IMR-90 (cell line): ENCODE data around the gene SEZ6L2. TPM values are rescaled to one million over a fixed set of nuclear protein-coding genes. Genes with fewer than 3 reads are reported as not detected.

Experiments
- ATAC-seq: fragments of 200-7000 bp; cut with Tn5 transposase; 2 replicates; pipeline ENCODE4 v1.9.1; 2020; ENCODE audit warnings: low read depth, mild to moderate bottlenecking, moderate library complexity
- BruUV-seq: library from RNA; stranded (reverse); fragments of 400-500 nt; replicated peaks from 2 replicates; lab custom pipeline; 2021; lab: Mats Ljungman, UMichigan
- CTCF ChIA-PET: fragments of 300-600 bp; formaldehyde crosslinking; extraction: SDS; loops from one replicate; lab custom pipeline; 2021; ENCODE audit warnings: antibody characterized with exemption; lab: Yijun Ruan, JAX
- POLR2A ChIA-PET: fragments of 300-600 bp; sonication (Branson Sonifier 250); formaldehyde crosslinking; loops from one replicate; lab custom pipeline; 2022; ENCODE audit warnings: antibody characterized with exemption; ENCODE audit not compliant: unreplicated experiment; lab: Charles Lee
- DNase-seq: peaks from one replicate; pipeline ENCODE4 v3.0.0; 2013
- H2AFZ ChIP-seq: replicated peaks from 2 replicates; pipeline ENCODE3; 2013; ENCODE audit warnings: low read length, mild to moderate bottlenecking; ENCODE audit not compliant: poor library complexity
- H2AK5ac ChIP-seq: 2 replicates; pipeline ENCODE4 v1.6.1; 2013; ENCODE audit warnings: low read depth, low read length, inconsistent platforms
- H2AK9ac ChIP-seq: replicated peaks from 2 replicates; pipeline ENCODE3; 2013; ENCODE audit warnings: mild to moderate bottlenecking, low read depth, low read length, moderate library complexity; ENCODE audit not compliant: poor library complexity
- H2BK120ac ChIP-seq: 2 replicates; pipeline ENCODE4 v1.6.1; 2013; ENCODE audit warnings: low read depth, low read length, inconsistent platforms
- H2BK15ac ChIP-seq: 3 replicates; pipeline ENCODE4 v1.6.1; 2013; ENCODE audit warnings: low read depth, low read length, inconsistent platforms
- H2BK20ac ChIP-seq: 2 replicates; pipeline ENCODE4 v1.6.1; 2013; ENCODE audit warnings: low read depth, mild to moderate bottlenecking, inconsistent platforms, low read length, moderate library complexity
- H2BK5ac ChIP-seq: 2 replicates; pipeline ENCODE4 v1.6.1; 2013; ENCODE audit warnings: mild to moderate bottlenecking, low read depth, low read length, inconsistent platforms; ENCODE audit not compliant: poor library complexity, severe bottlenecking
- H3K14ac ChIP-seq: replicated peaks from 2 replicates; pipeline ENCODE4 v1.6.1; 2013; ENCODE audit warnings: low read depth, low read length, inconsistent platforms
- H3K18ac ChIP-seq: 2 replicates; pipeline ENCODE4 v1.6.1; 2013; ENCODE audit warnings: low read depth, low read length, control low read depth
- H3K23ac ChIP-seq: 2 replicates; pipeline ENCODE4 v1.6.1; 2013; ENCODE audit warnings: low read depth, low read length, inconsistent platforms
- H3K27ac ChIP-seq: 2 replicates; pipeline ENCODE4 v1.5.1; 2013; ENCODE audit warnings: mild to moderate bottlenecking, control low read depth, low read length; ENCODE audit not compliant: insufficient read depth
- H3K27me3 ChIP-seq: 2 replicates; pipeline ENCODE4 v1.6.1; 2013; ENCODE audit warnings: low read length; ENCODE audit not compliant: control insufficient read depth, insufficient read depth
- H3K36me3 ChIP-seq: 2 replicates; pipeline ENCODE4 v1.6.1; 2013; ENCODE audit warnings: low read length, mixed read lengths; ENCODE audit not compliant: control insufficient read depth, insufficient read depth
- H3K4ac ChIP-seq: 2 replicates; pipeline ENCODE4 v1.6.1; 2013; ENCODE audit warnings: low read depth, low read length, inconsistent platforms
- H3K4me1 ChIP-seq: 2 replicates; pipeline ENCODE4 v1.6.1; 2013; ENCODE audit warnings: low read length, mixed read lengths; ENCODE audit not compliant: control insufficient read depth, insufficient read depth
- H3K4me2 ChIP-seq: 2 replicates; pipeline ENCODE4 v1.6.1; 2013; ENCODE audit warnings: low read depth, mild to moderate bottlenecking, control low read depth, low read length, moderate library complexity
- H3K4me3 ChIP-seq: 2 replicates; pipeline ENCODE4 v1.5.1; 2013; ENCODE audit warnings: low read depth, mild to moderate bottlenecking, control low read depth, low read length, moderate library complexity; ENCODE audit not compliant: insufficient read depth
- H3K56ac ChIP-seq: 2 replicates; pipeline ENCODE4 v1.6.1; 2013; ENCODE audit warnings: low read length, inconsistent platforms; ENCODE audit not compliant: insufficient read depth; ENCODE audit errors: extremely low read depth
- H3K79me1 ChIP-seq, 2 experiments: 2 replicates each; pipeline ENCODE4 v1.6.1; 2013; ENCODE audit warnings: low read length in 2 of 2, inconsistent platforms in 1 of 2, low read depth in 1 of 2
- H3K9ac ChIP-seq: 2 replicates; pipeline ENCODE4 v1.6.1; 2013; ENCODE audit warnings: low read depth, low read length, control low read depth
- H3K9me1 ChIP-seq: 2 replicates; pipeline ENCODE4 v1.6.1; 2013; ENCODE audit warnings: low read length, inconsistent platforms; ENCODE audit not compliant: insufficient read depth
- H3K9me3 ChIP-seq: 2 replicates; pipeline ENCODE4 v1.6.1; 2013; ENCODE audit warnings: low read length; ENCODE audit not compliant: control insufficient read depth, insufficient read depth
- H4K20me1 ChIP-seq: 2 replicates; pipeline ENCODE4 v1.6.1; 2013; ENCODE audit warnings: low read length, inconsistent platforms; ENCODE audit not compliant: insufficient read depth
- H4K5ac ChIP-seq: 2 replicates; pipeline ENCODE4 v1.6.1; 2013; ENCODE audit warnings: mild to moderate bottlenecking, low read depth, low read length, control low read depth
- H4K8ac ChIP-seq, 2 experiments: 2 replicates each; pipeline ENCODE4 v1.6.1; 2013; ENCODE audit warnings: low read depth in 2 of 2, low read length in 2 of 2, control low read depth in 1 of 2, inconsistent platforms in 1 of 2
- H4K91ac ChIP-seq: 2 replicates; pipeline ENCODE4 v1.6.1; 2013; ENCODE audit warnings: low read depth, low read length, inconsistent platforms; ENCODE audit not compliant: insufficient read depth
- CEBPB ChIP-seq: IDR thresholded peaks from 2 replicates; pipeline ENCODE4 v1.6.1; 2012; ENCODE audit warnings: low read depth, low read length, improper control_type of control experiment
- CTCF ChIP-seq: conservative IDR thresholded peaks from 2 replicates; pipeline ENCODE4 v1.5.1; 2012; ENCODE audit warnings: mild to moderate bottlenecking, low read depth, low read length, improper control_type of control experiment
- FOS ChIP-seq: fragments of 150-350 bp; IDR thresholded peaks from 2 replicates; pipeline ENCODE4 v1.6.1; 2016; ENCODE audit warnings: low read depth, low read length
- RAD21 ChIP-seq: IDR thresholded peaks from 2 replicates; pipeline ENCODE4 v1.6.1; 2012; ENCODE audit warnings: low read length, improper control_type of control experiment
- WGBS, 2 experiments: methylation state at CpG; one replicate each; pipeline versions ENCODE4 v1.1.5 to v1.1.7; 2013; ENCODE audit warnings: missing lambda C conversion rate in 2 of 2; ENCODE audit not compliant: insufficient read length in 1 of 2; ENCODE audit errors: extremely low coverage in 2 of 2; 5-methylcytosine and 5-hydroxymethylcytosine counted together
- dilution Hi-C: fragments of 300-500 bp; cut with HindIII; formaldehyde crosslinking; loops from one replicate; pipeline ENCODE4 v1.14.3; 2018; ENCODE audit warnings: low sequenced_read_pairs; ENCODE audit not compliant: unreplicated experiment
- in situ Hi-C: fragments of 300-500 bp; cut with MboI; formaldehyde crosslinking; loops from 3 replicates; pipeline ENCODE4 v1.14.3; 2019; ENCODE audit warnings: low sequenced_read_pairs, inconsistent platforms, mixed read lengths
- intact Hi-C: fragments of 100-400 bp; cut with micrococcal nuclease; formaldehyde crosslinking; loops from 2 replicates; pipeline ENCODE4 v1.10.0; 2022
- polyA plus RNA-seq, 3 experiments: library from polyadenylated mRNA; depleted of rRNA; stranded (reverse); fragments of >200 nt; gene quantifications; 2 replicates each; pipeline ENCODE4 v1.2.3, GENCODE V29; 2012; ENCODE audit warnings: low replicate concordance in 1 of 3
- total RNA-seq: library from RNA; depleted of rRNA; stranded (reverse); fragments of >200 nt; gene quantifications from 2 replicates; pipeline ENCODE4 v1.2.3, GENCODE V29; 2012

SEZ6L2 gene
- total and polyA plus RNA-seq, 2 of the 4 experiments (the other 2 are of a cell fraction): 0.72 to 10.5 TPM

GRCh38 chr16:29858974-29859373 lies 40.4 kb downstream of the SEZ6L2 start:
- POLR2A ChIA-PET: no interaction called here
- WGBS, 2 experiments: 94% methylated on average over 6 of the region's 19 CpGs; no CpG with 5 or more reads in 1 of the 2 experiments
- TF ChIP-seq CTCF (no peak), RAD21 (no peak), CEBPB (no peak), FOS (no peak)
- no peak overlapping the region for H4K91ac ChIP-seq
- no TSS peak for BruUV-seq
- dilution Hi-C loops (no loop called here), in situ Hi-C loops (no loop called here), intact Hi-C loops (no loop called here)
- no peak overlapping the region for H3K56ac ChIP-seq
- no peaks in the 10 kb centered on the region for H3K9me3 ChIP-seq
- no peak overlapping the region for H3K4me2 ChIP-seq
- H2BK120ac ChIP-seq: no peak overlapping the region
- ATAC-seq (no peak), DNase-seq (no peak)
- no peak overlapping the region for H3K18ac ChIP-seq
- H3K14ac ChIP-seq: no peak overlapping the region
- H3K27me3 ChIP-seq: no peaks in the 10 kb centered on the region
- H2AK5ac ChIP-seq: no peak overlapping the region
- no peak overlapping the region for H3K4me3 ChIP-seq
- H4K5ac ChIP-seq: no peak overlapping the region
- H3K36me3 ChIP-seq: peaks cover 22% of the 10 kb centered on the region
- no peak overlapping the region for H4K8ac ChIP-seq
- H3K79me1 ChIP-seq: peaks cover 7 to 30% of the 10 kb centered on the region in 2 experiments; a peak in 3 of 4 replicates
- no peak overlapping the region for H2BK5ac ChIP-seq
- H3K9ac ChIP-seq: no peak overlapping the region
- H2AK9ac ChIP-seq: no peak overlapping the region
- H3K9me1 ChIP-seq: peaks cover 9% of the 10 kb centered on the region
- H3K27ac ChIP-seq: no peak overlapping the region
- peaks cover 4% of the 10 kb centered on the region; the same call in 1 of the 2 replicates for H3K4me1 ChIP-seq
- no peak overlapping the region for H3K23ac ChIP-seq
- no peak overlapping the region for H2BK20ac ChIP-seq
- no peak overlapping the region for H3K4ac ChIP-seq
- H4K20me1 ChIP-seq: no peaks in the 10 kb centered on the region; the same call in 1 of the 2 replicates
- no peak overlapping the region for H2BK15ac ChIP-seq
- no peak overlapping the region for H2AFZ ChIP-seq
- CTCF ChIA-PET: interaction anchor here (1.9 kb wide), 1 partner anchor 10 kb away, joined by 6 read pairs; no protein-coding TSS in a partner anchor
